ENCODE measurements around the gene LMCD1. TPM values are rescaled to one million over a fixed set of nuclear protein-coding genes. Genes with fewer than 3 reads are reported as not detected.

Gene LMCD1
- total RNA-seq, 1 donor from 2014 or later = 9.5 TPM

- TF ChIP-seq CTCF (IDR thresholded peaks at IDR 0.05; ENCODE audit: unreplicated experiment) = no peak
- peaks cover 5% of the 10 kb centered on the region for H3K4me1 Mint-ChIP-seq (ENCODE audit: unreplicated experiment)
- no peak overlapping the region for H3K4me3 Mint-ChIP-seq (ENCODE audit: unreplicated experiment)
- H3K36me3 Mint-ChIP-seq (ENCODE audit: low read depth, unreplicated experiment) = no peaks in the 10 kb centered on the region
- H3K27me3 Mint-ChIP-seq (ENCODE audit: unreplicated experiment) = no peaks in the 10 kb centered on the region
- DNase-seq (ENCODE audit: low spot score) = no peak
- no peaks in the 10 kb centered on the region for H3K9me3 Mint-ChIP-seq (ENCODE audit: unreplicated experiment)
- no peak overlapping the region for H3K27ac Mint-ChIP-seq (ENCODE audit: unreplicated experiment)
Measured at GRCh38 chr3:8493744-8494143, 7.9 kb upstream of the LMCD1 start.

- Mint-ChIP-seq H3K27ac (ENCODE audit: unreplicated experiment) (no peak overlapping the region), H3K9me3 (ENCODE audit: unreplicated experiment) (no peaks in the 10 kb centered on the region), H3K4me1 (ENCODE audit: unreplicated experiment) (peaks cover 6% of the 10 kb centered on the region), H3K27me3 (ENCODE audit: unreplicated experiment) (no peaks in the 10 kb centered on the region), H3K36me3 (ENCODE audit: low read depth, unreplicated experiment) (no peaks in the 10 kb centered on the region), H3K4me3 (ENCODE audit: unreplicated experiment) (no peak overlapping the region)
- TF ChIP-seq CTCF (IDR thresholded peaks at IDR 0.05; ENCODE audit: unreplicated experiment) = no peak
- no peak for DNase-seq (ENCODE audit: low spot score)
Measured at GRCh38 chr3:8494327-8494726, 7.3 kb upstream of the LMCD1 start.

DNA sequence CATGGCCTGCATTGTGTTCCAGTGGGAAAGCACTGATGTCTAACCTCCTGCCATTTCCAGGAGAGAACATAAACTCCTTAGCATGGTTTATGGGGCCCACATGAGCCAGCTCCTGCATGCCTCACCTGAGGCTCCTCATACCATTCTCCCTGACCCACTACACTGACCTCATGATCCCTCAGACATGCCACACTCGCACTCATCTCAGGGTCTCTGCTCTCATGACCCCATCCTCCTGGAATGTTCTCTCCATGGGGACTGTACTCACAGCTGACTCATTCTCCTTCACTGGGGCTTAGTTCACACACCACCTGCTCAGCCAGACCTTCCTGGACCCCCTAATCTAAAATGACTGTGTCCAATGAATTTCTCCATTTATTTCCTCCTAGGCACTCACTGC is 4.0 kb upstream of the LMCD1 start:
- Mint-ChIP-seq H3K4me3 (ENCODE audit: unreplicated experiment) (no peak overlapping the region), H3K36me3 (ENCODE audit: low read depth, unreplicated experiment) (no peaks in the 10 kb centered on the region), H3K27me3 (ENCODE audit: unreplicated experiment) (no peaks in the 10 kb centered on the region), H3K9me3 (ENCODE audit: unreplicated experiment) (no peaks in the 10 kb centered on the region), H3K4me1 (ENCODE audit: unreplicated experiment) (peaks cover 10% of the 10 kb centered on the region), H3K27ac (ENCODE audit: unreplicated experiment) (no peak overlapping the region)
- no peak for DNase-seq (ENCODE audit: low spot score)
- TF ChIP-seq CTCF (IDR thresholded peaks at IDR 0.05; ENCODE audit: unreplicated experiment) = no peak

GRCh38 chr3:8499181-8499611 is 2.4 kb upstream of the LMCD1 start:
- TF ChIP-seq CTCF (IDR thresholded peaks at IDR 0.05; ENCODE audit: unreplicated experiment) = no peak
- H3K27ac Mint-ChIP-seq (ENCODE audit: unreplicated experiment) = no peak overlapping the region
- H3K27me3 Mint-ChIP-seq (ENCODE audit: unreplicated experiment) = no peaks in the 10 kb centered on the region
- H3K36me3 Mint-ChIP-seq (ENCODE audit: low read depth, unreplicated experiment) = no peaks in the 10 kb centered on the region
- H3K9me3 Mint-ChIP-seq (ENCODE audit: unreplicated experiment) = no peaks in the 10 kb centered on the region
- no peak overlapping the region for H3K4me3 Mint-ChIP-seq (ENCODE audit: unreplicated experiment)
- DNase-seq (ENCODE audit: low spot score) = no peak
- peaks cover 14% of the 10 kb centered on the region for H3K4me1 Mint-ChIP-seq (ENCODE audit: unreplicated experiment)

DNA sequence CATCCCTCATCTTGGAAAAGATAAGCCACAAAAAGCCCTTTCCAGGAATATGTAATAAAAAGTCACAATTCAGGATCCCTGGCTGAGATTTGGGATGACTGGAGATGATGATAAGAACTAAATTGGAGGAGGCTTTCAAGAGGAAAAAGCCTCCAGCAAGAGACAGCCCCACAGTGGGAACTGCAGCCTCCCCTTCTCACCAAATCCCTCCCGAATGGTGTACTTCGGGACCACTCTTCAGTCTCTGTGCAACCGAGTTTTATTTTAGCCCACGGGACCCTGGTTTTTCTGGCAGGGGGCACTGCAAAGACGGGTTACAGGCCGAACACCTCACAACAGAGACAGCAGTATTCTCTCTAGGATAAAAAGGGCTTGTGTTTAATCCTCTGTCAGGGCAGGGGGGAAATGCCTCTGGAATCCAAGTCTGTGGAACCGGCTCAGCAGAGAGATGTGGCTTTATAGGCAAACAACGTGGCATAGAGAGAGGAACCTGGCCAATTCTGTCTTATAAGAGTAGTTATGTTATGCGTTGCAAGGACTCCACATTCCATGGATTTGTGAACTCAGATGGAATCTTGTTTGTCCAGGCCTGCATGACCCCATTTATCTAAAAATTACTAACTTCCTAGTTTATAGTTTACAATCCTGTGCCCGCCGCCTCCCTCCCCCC is 1.2 kb upstream of the LMCD1 start:
- no peak for DNase-seq (ENCODE audit: low spot score)
- Mint-ChIP-seq H3K27me3 (ENCODE audit: unreplicated experiment) (no peaks in the 10 kb centered on the region), H3K9me3 (ENCODE audit: unreplicated experiment) (no peaks in the 10 kb centered on the region), H3K36me3 (ENCODE audit: low read depth, unreplicated experiment) (no peaks in the 10 kb centered on the region), H3K4me1 (ENCODE audit: unreplicated experiment) (peaks cover 15% of the 10 kb centered on the region), H3K4me3 (ENCODE audit: unreplicated experiment) (no peak overlapping the region), H3K27ac (ENCODE audit: unreplicated experiment) (no peak overlapping the region)
- TF ChIP-seq CTCF (IDR thresholded peaks at IDR 0.05; ENCODE audit: unreplicated experiment) = no peak

Data from endothelial cell (in vitro differentiated cells).